HL-60/S4 treated with phorbol 12-myristate 13-acetate at 8.2 ng/mL for 4 days and 3 days (cell line): ENCODE results near the gene GARNL3.

Experiments
- in situ Hi-C: fragments of 300-500 bp; cut with MboI; formaldehyde crosslinking; loops from 2 replicates; pipeline ENCODE4 v1.15.0; 2022; ENCODE audit warnings: low sequenced_read_pairs

Gene GARNL3

GRCh38 chr9:127305838-127306226 lies 41.3 kb downstream of the GARNL3 start:
- in situ Hi-C loops, result no loop called here

- in situ Hi-C loops, result no loop called here
These were observed 43.2 kb downstream of the GARNL3 start for GRCh38 chr9:127307802-127308201.

- in situ Hi-C loops, result no loop called here
These were observed 44.3 kb downstream of the GARNL3 start for GRCh38 chr9:127308652-127309434.

GRCh38 chr9:127309715-127310114 lies 45.1 kb downstream of the GARNL3 start:
- in situ Hi-C loops, result no loop called here

DNA sequence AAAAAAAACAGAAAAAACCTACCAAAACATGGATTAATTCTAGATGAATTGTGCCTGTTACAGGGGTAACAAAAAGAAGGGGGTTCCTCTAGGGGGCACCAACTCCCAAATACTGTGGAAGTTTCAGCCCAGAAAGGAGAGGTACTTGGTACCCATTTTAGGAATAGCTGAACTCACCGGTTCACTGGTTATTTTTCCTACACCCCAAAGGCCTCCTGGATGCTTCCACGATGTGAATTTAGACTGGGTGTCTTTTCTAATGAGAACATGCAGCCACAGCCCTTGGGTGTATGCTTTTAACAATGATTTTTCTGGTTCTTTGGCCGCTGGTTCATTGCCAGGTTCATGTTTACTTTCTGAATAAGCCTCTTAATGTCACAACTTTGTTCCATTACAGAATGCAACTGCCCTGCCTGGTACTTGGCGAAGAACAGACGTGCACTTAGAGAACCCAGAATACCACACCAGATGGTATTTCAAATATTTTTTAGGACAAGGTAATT lies 46.7 kb downstream of the GARNL3 start:
- in situ Hi-C loops, result no loop called here

DNA sequence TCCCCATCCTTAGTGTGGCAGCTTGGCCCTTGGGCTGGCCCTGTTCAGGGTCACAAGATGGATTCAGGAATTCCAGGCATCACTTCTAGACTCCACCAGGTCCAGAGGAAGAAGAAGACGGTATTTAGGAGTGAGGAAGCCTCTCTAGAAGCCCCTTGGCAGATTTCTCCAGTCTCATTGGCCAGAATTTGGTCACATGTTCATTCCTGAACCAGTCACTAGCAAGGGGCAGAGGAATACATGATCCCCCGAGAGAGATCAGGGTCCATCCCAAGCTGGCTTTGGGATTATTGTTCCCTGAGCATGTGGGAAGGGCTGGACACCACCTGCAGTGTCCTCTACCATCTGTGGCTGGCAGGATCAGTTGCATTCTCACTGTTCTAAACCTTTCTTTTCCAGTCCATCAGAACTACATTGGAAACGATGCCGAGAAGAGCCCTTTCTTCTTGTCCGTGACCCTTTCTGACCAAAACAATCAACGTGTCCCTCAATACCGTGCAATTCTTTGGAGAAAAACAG lies 48.5 kb downstream of the GARNL3 start:
- in situ Hi-C loops, result no loop called here

- in situ Hi-C loops, result no loop called here
These were observed 50.3 kb downstream of the GARNL3 start for GRCh38 chr9:127314911-127315310.

DNA sequence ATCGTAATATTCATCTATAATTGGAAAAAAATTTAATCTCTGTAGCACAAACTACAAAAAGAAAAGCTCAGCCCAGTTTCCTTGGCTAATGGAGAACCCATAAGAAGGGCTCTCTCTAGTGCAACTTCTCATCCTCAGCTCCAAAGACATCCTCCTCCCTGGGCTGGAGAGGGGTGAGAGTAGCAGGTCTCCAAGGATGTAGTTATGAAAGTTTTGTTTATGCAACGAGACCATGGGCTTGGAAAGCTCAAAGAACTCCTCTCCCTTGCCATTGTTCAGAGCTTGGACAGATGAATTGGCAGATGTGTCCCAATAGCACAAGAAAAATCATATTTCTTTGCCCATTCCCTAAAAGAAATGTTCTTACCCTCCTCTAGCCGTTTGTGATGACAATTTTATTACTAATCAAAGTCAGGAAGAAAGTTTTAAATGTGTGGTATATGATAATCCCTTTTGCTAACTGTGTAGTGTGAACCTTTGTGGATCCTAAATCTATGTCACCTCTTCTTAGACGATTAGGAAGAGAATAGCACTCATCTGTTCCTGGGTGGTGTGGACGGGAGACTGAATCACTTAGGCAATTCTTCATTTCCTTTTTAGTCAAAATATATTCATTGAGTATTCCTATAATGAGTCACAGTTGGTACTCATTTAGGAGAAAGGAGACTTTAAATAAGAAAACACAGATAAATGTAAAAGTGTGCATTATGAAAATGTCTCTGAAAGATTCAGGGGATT lies 52.2 kb downstream of the GARNL3 start:
- in situ Hi-C loops, result no loop called here

DNA sequence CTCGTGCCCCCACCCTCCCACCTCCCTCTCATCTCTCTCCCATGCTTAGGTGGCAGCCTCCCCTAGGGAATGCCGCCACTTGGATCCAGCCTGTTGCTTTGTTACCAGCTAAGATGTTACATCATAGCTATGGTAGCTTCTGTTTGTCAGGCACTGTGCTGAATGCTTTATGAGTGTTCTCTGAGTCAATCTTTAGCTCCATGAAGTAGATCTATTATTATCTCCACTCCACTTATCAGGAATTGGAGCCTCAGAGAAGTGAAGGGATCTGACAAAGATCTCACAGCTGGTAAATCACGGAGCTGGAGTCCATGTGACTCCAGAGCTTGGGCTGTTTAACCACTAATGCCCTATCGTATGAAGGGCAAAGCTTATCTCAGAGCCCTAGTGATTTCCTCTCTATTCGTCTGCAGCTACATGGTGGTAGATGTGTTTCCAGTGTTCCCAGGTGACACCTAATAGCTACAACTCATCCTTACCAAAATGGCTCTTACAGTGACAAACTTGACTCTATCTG lies 54.1 kb downstream of the GARNL3 start:
- in situ Hi-C loops, result no loop called here

GRCh38 chr9:127319366-127320114 lies 55.0 kb downstream of the GARNL3 start:
- in situ Hi-C loops, result no loop called here

- in situ Hi-C loops, result no loop called here
These were observed 55.5 kb downstream of the GARNL3 start for GRCh38 chr9:127320115-127320378.

- in situ Hi-C loops, result no loop called here
These were observed 58.8 kb downstream of the GARNL3 start for GRCh38 chr9:127323393-127323792.

DNA sequence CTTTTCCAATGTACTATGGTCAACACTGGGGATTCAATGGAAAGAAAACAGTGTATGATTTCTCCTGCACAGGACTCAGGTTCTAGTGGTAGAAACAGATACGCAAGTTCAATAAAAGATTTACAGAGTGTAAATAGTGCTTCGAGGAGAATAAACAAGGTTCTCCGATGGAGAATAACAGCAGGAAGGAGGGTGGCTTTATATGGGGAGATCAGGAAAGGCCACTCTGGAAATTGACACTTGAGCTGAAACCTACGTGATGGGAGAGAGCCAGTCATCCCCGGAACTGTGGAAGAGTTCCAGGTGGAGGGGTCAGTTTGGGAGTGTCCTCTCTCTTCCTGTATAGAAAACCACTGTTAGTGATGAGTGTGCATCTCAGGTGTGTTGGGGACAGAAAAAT lies 65.9 kb downstream of the GARNL3 start:
- in situ Hi-C loops, result no loop called here

GRCh38 chr9:127333221-127334064 lies 68.9 kb downstream of the GARNL3 start:
- in situ Hi-C loops, result no loop called here

- in situ Hi-C loops, result no loop called here
These were observed 70.2 kb downstream of the GARNL3 start for GRCh38 chr9:127334725-127335124.

DNA sequence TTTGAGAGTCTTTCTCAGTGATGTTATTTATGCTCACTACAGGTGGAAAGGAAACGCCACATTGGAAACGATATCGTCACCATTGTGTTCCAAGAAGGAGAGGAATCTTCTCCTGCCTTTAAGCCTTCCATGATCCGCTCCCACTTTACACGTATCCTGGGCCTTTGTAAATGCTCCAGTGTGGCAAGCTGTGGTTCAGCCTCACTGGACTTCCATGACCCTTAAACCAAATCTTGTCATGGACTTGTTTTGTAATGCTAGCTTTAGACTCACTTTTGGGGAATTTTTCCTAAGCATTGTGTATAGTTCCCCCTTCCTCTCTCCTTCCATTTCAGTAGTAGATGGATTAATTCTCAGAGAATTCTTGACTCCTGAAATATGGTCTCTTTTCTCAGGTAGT lies 71.5 kb downstream of the GARNL3 start:
- in situ Hi-C loops, result no loop called here

GRCh38 chr9:127336506-127337352 lies 72.2 kb downstream of the GARNL3 start:
- in situ Hi-C loops, result no loop called here

- in situ Hi-C loops, result no loop called here
These were observed 76.1 kb downstream of the GARNL3 start for GRCh38 chr9:127340721-127341120.

DNA sequence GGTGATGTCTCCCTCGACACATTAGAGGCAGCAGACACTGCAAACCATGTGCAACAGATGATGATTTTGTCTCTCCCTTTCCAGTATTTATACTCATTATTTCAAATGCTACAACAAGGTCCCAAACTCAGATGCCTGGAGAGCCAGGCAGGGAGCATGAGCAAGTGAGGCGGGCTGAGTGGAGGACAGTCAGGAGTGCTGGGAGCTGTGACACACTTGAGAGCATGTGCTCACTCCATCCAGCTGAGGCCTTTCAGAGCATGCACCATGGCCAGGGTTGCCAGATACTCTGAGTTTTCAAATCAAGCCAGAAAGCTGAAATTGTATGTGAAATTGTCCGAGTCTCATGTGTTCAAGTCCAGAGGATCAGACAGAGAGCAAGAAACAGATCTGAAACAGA lies 76.6 kb downstream of the GARNL3 start:
- in situ Hi-C loops, result no loop called here
